ENCODE data around the gene HCFC2.

Gene HCFC2

DNA sequence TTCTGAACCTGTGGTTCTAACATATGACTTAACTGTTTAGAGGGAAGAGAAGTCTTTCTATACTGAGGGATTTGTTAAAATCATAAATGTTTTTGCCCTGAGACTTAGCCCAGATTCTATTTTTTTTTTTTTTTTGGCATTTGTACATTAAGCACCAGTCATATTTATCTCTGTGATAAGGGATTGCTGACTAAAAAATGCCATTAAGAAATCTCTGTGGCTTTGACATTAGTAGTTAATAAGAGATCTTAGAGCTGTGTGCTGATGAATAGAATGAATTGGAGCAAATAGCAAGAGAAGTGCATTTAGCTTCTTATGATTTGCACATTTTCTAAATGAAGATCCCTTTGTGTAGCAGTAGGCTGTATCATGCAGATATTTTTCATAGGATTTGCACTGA, 41.1 kb downstream of the HCFC2 start:
- H3K27ac ChIP-seq (replicated peaks): no peak overlapping the region

DNA sequence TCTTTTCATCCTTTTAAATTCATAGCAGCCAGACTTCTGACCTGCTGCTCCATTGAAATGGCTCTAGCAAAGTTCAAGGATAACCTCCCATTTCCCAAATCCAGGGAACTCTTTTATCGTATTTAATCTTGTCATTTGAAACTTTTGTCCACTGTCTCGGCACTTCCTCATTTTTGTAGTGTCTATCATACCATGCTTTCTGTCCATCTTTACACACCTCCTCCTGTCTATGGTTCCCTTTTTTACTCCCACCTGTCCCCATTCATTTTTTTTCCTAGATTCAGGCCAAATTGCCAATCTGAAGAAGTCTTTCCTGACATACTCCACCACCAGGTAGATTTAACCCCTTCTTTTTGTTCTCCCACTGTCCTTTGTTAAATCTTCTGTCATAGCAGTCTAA, 42.6 kb downstream of the HCFC2 start:
- peak in 1 of 2 experiments; percentile 5 for DNase-seq (ENCODE audit: low read depth in 1 of 2, low spot score in 1 of 2)
- TF ChIP-seq, protein P1, sequence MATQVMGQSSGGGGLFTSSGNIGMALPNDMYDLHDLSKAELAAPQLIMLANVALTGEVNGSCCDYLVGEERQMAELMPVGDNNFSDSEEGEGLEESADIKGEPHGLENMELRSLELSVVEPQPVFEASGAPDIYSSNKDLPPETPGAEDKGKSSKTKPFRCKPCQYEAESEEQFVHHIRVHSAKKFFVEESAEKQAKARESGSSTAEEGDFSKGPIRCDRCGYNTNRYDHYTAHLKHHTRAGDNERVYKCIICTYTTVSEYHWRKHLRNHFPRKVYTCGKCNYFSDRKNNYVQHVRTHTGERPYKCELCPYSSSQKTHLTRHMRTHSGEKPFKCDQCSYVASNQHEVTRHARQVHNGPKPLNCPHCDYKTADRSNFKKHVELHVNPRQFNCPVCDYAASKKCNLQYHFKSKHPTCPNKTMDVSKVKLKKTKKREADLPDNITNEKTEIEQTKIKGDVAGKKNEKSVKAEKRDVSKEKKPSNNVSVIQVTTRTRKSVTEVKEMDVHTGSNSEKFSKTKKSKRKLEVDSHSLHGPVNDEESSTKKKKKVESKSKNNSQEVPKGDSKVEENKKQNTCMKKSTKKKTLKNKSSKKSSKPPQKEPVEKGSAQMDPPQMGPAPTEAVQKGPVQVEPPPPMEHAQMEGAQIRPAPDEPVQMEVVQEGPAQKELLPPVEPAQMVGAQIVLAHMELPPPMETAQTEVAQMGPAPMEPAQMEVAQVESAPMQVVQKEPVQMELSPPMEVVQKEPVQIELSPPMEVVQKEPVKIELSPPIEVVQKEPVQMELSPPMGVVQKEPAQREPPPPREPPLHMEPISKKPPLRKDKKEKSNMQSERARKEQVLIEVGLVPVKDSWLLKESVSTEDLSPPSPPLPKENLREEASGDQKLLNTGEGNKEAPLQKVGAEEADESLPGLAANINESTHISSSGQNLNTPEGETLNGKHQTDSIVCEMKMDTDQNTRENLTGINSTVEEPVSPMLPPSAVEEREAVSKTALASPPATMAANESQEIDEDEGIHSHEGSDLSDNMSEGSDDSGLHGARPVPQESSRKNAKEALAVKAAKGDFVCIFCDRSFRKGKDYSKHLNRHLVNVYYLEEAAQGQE (IDR thresholded peaks at IDR 0.05; ENCODE audit: insufficient replicate concordance, low read depth): no peak
- TF ChIP-seq, protein P2, sequence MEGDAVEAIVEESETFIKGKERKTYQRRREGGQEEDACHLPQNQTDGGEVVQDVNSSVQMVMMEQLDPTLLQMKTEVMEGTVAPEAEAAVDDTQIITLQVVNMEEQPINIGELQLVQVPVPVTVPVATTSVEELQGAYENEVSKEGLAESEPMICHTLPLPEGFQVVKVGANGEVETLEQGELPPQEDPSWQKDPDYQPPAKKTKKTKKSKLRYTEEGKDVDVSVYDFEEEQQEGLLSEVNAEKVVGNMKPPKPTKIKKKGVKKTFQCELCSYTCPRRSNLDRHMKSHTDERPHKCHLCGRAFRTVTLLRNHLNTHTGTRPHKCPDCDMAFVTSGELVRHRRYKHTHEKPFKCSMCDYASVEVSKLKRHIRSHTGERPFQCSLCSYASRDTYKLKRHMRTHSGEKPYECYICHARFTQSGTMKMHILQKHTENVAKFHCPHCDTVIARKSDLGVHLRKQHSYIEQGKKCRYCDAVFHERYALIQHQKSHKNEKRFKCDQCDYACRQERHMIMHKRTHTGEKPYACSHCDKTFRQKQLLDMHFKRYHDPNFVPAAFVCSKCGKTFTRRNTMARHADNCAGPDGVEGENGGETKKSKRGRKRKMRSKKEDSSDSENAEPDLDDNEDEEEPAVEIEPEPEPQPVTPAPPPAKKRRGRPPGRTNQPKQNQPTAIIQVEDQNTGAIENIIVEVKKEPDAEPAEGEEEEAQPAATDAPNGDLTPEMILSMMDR (IDR thresholded peaks at IDR 0.05; ENCODE audit: insufficient read depth, low read length): no peak
- no peak for TF ChIP-seq POLR2AphosphoS5 (IDR thresholded peaks at IDR 0.05; ENCODE audit: low read depth)
- peak; percentile 98 for TF ChIP-seq SPI1 (IDR thresholded peaks at IDR 0.05; ENCODE audit: borderline replicate concordance, low read depth)
- TF ChIP-seq GABPA (IDR thresholded peaks at IDR 0.05; ENCODE audit: low read depth): no peak

More for the DNA sequence above, 41.1 kb downstream of the HCFC2 start:
- H3K4me3 ChIP-seq (replicated peaks; ENCODE audit: insufficient read depth, low read length): no peak overlapping the region
- TF ChIP-seq, protein P1 (IDR thresholded peaks at IDR 0.05; ENCODE audit: insufficient replicate concordance, low read depth): no peak
- TF ChIP-seq, protein P2 (IDR thresholded peaks at IDR 0.05; ENCODE audit: insufficient read depth, low read length): no peak
- no peak for TF ChIP-seq GABPA (IDR thresholded peaks at IDR 0.05; ENCODE audit: low read depth)
- TF ChIP-seq SPI1 (IDR thresholded peaks at IDR 0.05; ENCODE audit: borderline replicate concordance, low read depth): no peak
- DNase-seq (ENCODE audit: low read depth in 1 of 2, low spot score in 1 of 2): no peak
- no peaks in the 10 kb centered on the region for H3K27me3 ChIP-seq (ENCODE audit: insufficient read depth, poor library complexity, severe bottlenecking)

DNA sequence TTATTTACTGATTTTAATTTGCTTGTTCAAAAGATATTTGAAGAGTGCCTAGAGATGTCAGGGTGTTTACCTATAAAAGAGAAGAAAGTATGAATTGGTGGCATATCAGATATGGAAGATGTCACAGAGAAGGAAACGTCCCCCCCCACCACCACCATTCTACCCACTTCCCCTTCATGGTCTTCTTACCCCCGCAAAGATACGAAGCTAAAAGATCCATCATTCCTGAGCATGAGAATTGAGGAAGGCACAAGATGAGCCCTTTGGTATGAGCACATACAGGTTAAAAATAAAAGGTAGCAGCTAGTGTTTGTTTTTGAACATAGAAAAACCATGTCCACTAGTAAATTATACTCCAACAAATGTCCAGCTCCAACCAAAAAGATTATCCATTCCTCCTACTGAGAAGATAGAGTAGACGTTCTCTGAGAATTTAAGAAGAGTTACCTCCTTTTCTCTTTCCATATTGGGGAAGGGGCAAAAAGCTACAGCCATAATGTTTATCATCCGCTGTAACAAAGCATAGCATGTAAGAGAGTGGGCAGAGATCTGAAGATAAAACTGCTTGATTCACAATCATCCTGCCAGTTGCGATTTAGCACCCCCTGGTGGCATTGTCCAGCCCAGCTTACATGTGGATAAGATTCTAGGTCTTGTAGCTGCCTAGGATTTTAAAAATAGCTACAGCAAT, 44.6 kb downstream of the HCFC2 start:
- TF ChIP-seq, protein P2 (IDR thresholded peaks at IDR 0.05; ENCODE audit: insufficient read depth, low read length): peak; percentile 98
- peak; percentile 72 for TF ChIP-seq SPI1 (IDR thresholded peaks at IDR 0.05; ENCODE audit: borderline replicate concordance, low read depth)
- TF ChIP-seq GABPA (IDR thresholded peaks at IDR 0.05; ENCODE audit: low read depth): no peak
- H3K27ac ChIP-seq (replicated peaks): no peak overlapping the region
- DNase-seq (ENCODE audit: low read depth in 1 of 2, low spot score in 1 of 2): peak; percentile 43 to 84
- no peaks in the 10 kb centered on the region for H3K27me3 ChIP-seq (ENCODE audit: insufficient read depth, poor library complexity, severe bottlenecking)
- no peak overlapping the region for H3K4me3 ChIP-seq (replicated peaks; ENCODE audit: insufficient read depth, low read length)

More for the DNA sequence above, 42.6 kb downstream of the HCFC2 start:
- Histone ChIP-seq H3K27ac (replicated peaks) (no peak overlapping the region), H3K27me3 (ENCODE audit: insufficient read depth, poor library complexity, severe bottlenecking) (no peaks in the 10 kb centered on the region), H3K4me3 (replicated peaks; ENCODE audit: insufficient read depth, low read length) (no peak overlapping the region)

All from HL-60 (cell line).